Liver (tissue), 9 donors: Measurements from ENCODE around the gene ST7. TPM values are rescaled to one million over a fixed set of nuclear protein-coding genes. Genes with fewer than 3 reads are reported as not detected.

Experiments
- DNase-seq: peaks from one replicate; pipeline ENCODE4 v3.0.0-alpha.2; 2017; ENCODE audit warnings: low spot score
- H3K27ac ChIP-seq, 2 donors: one replicate each; pipeline ENCODE4 v1.7.0; 2013; ENCODE audit warnings: inconsistent platforms in 2 of 2, low read length in 2 of 2, control low read depth in 1 of 2, low read depth in 1 of 2, mild to moderate bottlenecking in 1 of 2
- H3K27me3 ChIP-seq, 4 donors: one replicate each; pipeline versions ENCODE4 v1.6.1 to v1.7.0; 2013; ENCODE audit warnings: low read length in 3 of 4, inconsistent platforms in 1 of 4, mild to moderate bottlenecking in 1 of 4, moderate library complexity in 1 of 4; ENCODE audit not compliant: control insufficient read depth in 4 of 4, insufficient read depth in 4 of 4
- H3K36me3 ChIP-seq, 4 donors: one replicate each; pipeline versions ENCODE4 v1.6.1 to v1.7.0; 2013; ENCODE audit warnings: low read length in 3 of 4, mild to moderate bottlenecking in 3 of 4, low read depth in 1 of 4, moderate library complexity in 1 of 4; ENCODE audit not compliant: control insufficient read depth in 4 of 4, insufficient read depth in 3 of 4
- H3K4me1 ChIP-seq, 4 donors: one replicate each; pipeline versions ENCODE4 v1.6.1 to v1.7.0; 2013; ENCODE audit warnings: low read length in 3 of 4, mild to moderate bottlenecking in 3 of 4, moderate library complexity in 1 of 4; ENCODE audit not compliant: control insufficient read depth in 4 of 4, insufficient read depth in 4 of 4
- H3K4me3 ChIP-seq, 3 donors: one replicate each; pipeline versions ENCODE4 v1.6.1 to v1.7.0; 2013; ENCODE audit warnings: low read length in 3 of 3, control low read depth in 1 of 3, low read depth in 1 of 3, mild to moderate bottlenecking in 1 of 3
- H3K9ac ChIP-seq, 2 donors: one replicate each; pipeline ENCODE4 v1.7.0; 2013; ENCODE audit warnings: low read length in 2 of 2, mild to moderate bottlenecking in 2 of 2, moderate library complexity in 2 of 2, control low read depth in 1 of 2, low read depth in 1 of 2
- H3K9me3 ChIP-seq, 4 donors: one replicate each; pipeline versions ENCODE4 v1.6.1 to v1.7.0; 2013; ENCODE audit warnings: low read length in 3 of 4; ENCODE audit not compliant: control insufficient read depth in 4 of 4
- FOXA1 ChIP-seq: IDR thresholded peaks from 2 replicates; pipeline ENCODE4 v1.6.1; 2016; ENCODE audit warnings: antibody characterized with exemption
- FOXA2 ChIP-seq: IDR thresholded peaks from 2 replicates; pipeline ENCODE4 v1.6.1; 2016; ENCODE audit warnings: antibody characterized with exemption
- HNF4A ChIP-seq, 2 donors: conservative IDR thresholded peaks; 2 replicates each; pipeline ENCODE4 v1.6.1; 2016; ENCODE audit warnings: antibody characterized with exemption in 2 of 2, mild to moderate bottlenecking in 2 of 2
- HNF4G ChIP-seq: IDR thresholded peaks from 2 replicates; pipeline ENCODE4 v1.6.1; 2016; ENCODE audit warnings: antibody characterized with exemption
- JUND ChIP-seq, 2 donors: IDR thresholded peaks; 2 replicates each; pipeline ENCODE4 v1.6.1; 2016; ENCODE audit warnings: antibody characterized with exemption in 2 of 2
- NR2F2 ChIP-seq: IDR thresholded peaks from 2 replicates; pipeline ENCODE4 v1.6.1; 2016; ENCODE audit warnings: antibody characterized with exemption
- RAD21 ChIP-seq, 2 donors: IDR thresholded peaks; 2 replicates each; pipeline ENCODE4 v1.6.1; 2016; ENCODE audit warnings: antibody characterized with exemption in 2 of 2, mild to moderate bottlenecking in 2 of 2
- RXRA ChIP-seq, 2 donors: IDR thresholded peaks; 2 replicates each; pipeline ENCODE4 v1.6.1; 2017 to 2018; ENCODE audit warnings: antibody characterized with exemption in 2 of 2, mild to moderate bottlenecking in 1 of 2
- SP1 ChIP-seq: IDR thresholded peaks from 2 replicates; pipeline ENCODE4 v1.6.1; 2018; ENCODE audit warnings: antibody characterized with exemption, mild to moderate bottlenecking
- TAF1 ChIP-seq: conservative IDR thresholded peaks from 2 replicates; pipeline ENCODE4 v1.6.1; 2016; ENCODE audit warnings: antibody characterized with exemption, mild to moderate bottlenecking
- WGBS: extraction: QIAGEN DNeasy Blood & Tissue Kit; methylation state at CpG from one replicate; pipeline ENCODE4 v1.1.7; 2013; 5-methylcytosine and 5-hydroxymethylcytosine counted together
- polyA plus RNA-seq, 2 donors: library from polyadenylated mRNA; stranded (reverse) in 1 of 2; unstranded in 1 of 2; fragments of 200-250 nt in 1 of 2; fragments of >200 nt in 1 of 2; fragmentation: Nextera tagmentation in 1 of 2; extraction: Ambion mirVana in 1 of 2; gene quantifications; one replicate each; pipeline versions ENCODE4 v1.2.1 to v1.2.3, GENCODE V29; 2013 to 2015
- total RNA-seq, 2 donors: library from RNA; depleted of rRNA; stranded (reverse); fragments of >200 nt; gene quantifications; one replicate each; pipeline ENCODE4 v1.2.3, GENCODE V29; 2014
- TF ChIP-seq, protein P1 (sequence below): IDR thresholded peaks from 2 replicates; pipeline ENCODE4 v1.6.1; 2016; ENCODE audit warnings: antibody characterized with exemption
- TF ChIP-seq, protein P2 (sequence below): IDR thresholded peaks from 2 replicates; pipeline ENCODE4 v1.6.1; 2016; ENCODE audit warnings: antibody characterized with exemption
- TF ChIP-seq, protein P3 (sequence below): IDR thresholded peaks from 2 replicates; pipeline ENCODE4 v1.6.1; 2016; ENCODE audit warnings: antibody characterized with exemption
- TF ChIP-seq, protein P4 (sequence below): fragments of 150-350 bp; IDR thresholded peaks from 2 replicates; pipeline ENCODE4 v1.5.1; 2017; ENCODE audit warnings: improper control_type of control experiment, low read depth, low read length; ENCODE audit not compliant: missing input control
- donor health status: healthy.
- donor health status: healthy.
- donor health status: healthy.
- donor health status: healthy.
- donor health status: healthy.

The ST7 gene
- total and polyA plus RNA-seq, 4 donors = 13.5 to 30.7 (median 22.6) TPM

DNA sequence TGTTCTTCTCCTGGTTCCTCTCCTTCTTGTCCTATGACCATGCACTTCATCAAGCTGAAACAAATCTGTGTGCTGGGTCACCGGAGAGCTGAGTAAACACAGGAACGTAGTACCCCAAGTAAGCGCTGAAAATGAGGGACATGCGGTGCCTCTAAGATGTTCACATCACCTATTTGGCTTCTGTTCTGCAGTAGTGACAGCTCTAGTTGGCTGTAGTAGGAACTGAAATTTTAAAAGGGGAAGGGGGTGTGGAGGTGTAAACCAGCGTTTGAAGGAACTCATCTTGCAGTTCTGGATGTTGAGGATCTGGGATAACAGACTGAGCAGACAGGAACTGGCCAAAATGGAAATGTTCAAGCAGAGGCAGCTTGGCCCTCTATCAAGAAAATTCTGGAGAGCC is 284.3 kb downstream of the ST7 start:
- no peak for DNase-seq
- WGBS = 78% methylated on average over 5 of the region's 5 CpGs
- Histone ChIP-seq H3K27ac (no peak overlapping the region), H3K4me1 (no peaks in the 10 kb centered on the region), H3K27me3 (peaks cover 0 to 4% (median 1%) of the 10 kb centered on the region in 4 donors), H3K9me3 (peaks cover 0 to 3% (median under 1%) of the 10 kb centered on the region in 4 donors), H3K9ac (no peak overlapping the region), H3K36me3 (no peaks in the 10 kb centered on the region), H3K4me3 (no peak overlapping the region)
- TF ChIP-seq RAD21 (IDR thresholded peaks at IDR 0.05) = no peak
- TF ChIP-seq FOXA2 = no peak
- no peak for TF ChIP-seq RXRA (IDR thresholded peaks at IDR 0.05)
- TF ChIP-seq, protein P1, sequence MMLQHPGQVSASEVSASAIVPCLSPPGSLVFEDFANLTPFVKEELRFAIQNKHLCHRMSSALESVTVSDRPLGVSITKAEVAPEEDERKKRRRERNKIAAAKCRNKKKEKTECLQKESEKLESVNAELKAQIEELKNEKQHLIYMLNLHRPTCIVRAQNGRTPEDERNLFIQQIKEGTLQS = no peak
- TF ChIP-seq, protein P2, sequence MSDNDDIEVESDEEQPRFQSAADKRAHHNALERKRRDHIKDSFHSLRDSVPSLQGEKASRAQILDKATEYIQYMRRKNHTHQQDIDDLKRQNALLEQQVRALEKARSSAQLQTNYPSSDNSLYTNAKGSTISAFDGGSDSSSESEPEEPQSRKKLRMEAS = no peak
- TF ChIP-seq, protein P3, sequence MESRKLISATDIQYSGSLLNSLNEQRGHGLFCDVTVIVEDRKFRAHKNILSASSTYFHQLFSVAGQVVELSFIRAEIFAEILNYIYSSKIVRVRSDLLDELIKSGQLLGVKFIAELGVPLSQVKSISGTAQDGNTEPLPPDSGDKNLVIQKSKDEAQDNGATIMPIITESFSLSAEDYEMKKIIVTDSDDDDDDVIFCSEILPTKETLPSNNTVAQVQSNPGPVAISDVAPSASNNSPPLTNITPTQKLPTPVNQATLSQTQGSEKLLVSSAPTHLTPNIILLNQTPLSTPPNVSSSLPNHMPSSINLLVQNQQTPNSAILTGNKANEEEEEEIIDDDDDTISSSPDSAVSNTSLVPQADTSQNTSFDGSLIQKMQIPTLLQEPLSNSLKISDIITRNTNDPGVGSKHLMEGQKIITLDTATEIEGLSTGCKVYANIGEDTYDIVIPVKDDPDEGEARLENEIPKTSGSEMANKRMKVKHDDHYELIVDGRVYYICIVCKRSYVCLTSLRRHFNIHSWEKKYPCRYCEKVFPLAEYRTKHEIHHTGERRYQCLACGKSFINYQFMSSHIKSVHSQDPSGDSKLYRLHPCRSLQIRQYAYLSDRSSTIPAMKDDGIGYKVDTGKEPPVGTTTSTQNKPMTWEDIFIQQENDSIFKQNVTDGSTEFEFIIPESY = no peak
- no peak for TF ChIP-seq TAF1
- TF ChIP-seq, protein P4, sequence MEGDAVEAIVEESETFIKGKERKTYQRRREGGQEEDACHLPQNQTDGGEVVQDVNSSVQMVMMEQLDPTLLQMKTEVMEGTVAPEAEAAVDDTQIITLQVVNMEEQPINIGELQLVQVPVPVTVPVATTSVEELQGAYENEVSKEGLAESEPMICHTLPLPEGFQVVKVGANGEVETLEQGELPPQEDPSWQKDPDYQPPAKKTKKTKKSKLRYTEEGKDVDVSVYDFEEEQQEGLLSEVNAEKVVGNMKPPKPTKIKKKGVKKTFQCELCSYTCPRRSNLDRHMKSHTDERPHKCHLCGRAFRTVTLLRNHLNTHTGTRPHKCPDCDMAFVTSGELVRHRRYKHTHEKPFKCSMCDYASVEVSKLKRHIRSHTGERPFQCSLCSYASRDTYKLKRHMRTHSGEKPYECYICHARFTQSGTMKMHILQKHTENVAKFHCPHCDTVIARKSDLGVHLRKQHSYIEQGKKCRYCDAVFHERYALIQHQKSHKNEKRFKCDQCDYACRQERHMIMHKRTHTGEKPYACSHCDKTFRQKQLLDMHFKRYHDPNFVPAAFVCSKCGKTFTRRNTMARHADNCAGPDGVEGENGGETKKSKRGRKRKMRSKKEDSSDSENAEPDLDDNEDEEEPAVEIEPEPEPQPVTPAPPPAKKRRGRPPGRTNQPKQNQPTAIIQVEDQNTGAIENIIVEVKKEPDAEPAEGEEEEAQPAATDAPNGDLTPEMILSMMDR = no peak
- no peak for TF ChIP-seq HNF4G
- no peak for TF ChIP-seq SP1

DNA sequence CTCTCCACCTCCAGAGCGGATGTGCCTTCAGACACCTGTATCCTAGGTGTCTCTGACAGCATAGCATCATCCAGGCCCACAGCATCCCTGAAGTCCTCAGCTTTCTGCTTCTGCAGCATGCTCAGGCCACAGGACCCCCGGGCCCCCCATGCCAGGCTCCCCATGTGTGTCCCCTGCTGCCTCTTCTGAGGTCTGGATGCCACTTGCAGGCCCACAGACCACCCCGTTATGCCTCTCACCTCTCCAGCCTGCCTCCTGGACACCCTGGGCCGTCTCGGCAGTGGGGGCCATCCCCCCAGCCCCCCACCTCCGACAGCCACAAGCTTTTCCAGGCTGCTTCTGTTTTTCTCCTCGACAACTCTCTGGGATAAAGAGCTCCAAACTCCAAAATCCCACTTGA is 285.2 kb downstream of the ST7 start:
- Histone ChIP-seq H3K4me1 (no peaks in the 10 kb centered on the region), H3K36me3 (no peaks in the 10 kb centered on the region), H3K27ac (no peak overlapping the region), H3K27me3 (peaks cover 0 to 4% (median 1%) of the 10 kb centered on the region in 4 donors), H3K9ac (no peak overlapping the region), H3K9me3 (peaks cover 0 to 3% (median under 1%) of the 10 kb centered on the region in 4 donors), H3K4me3 (no peak overlapping the region)
- no peak for DNase-seq
- WGBS = 81% methylated on average over 7 of the region's 7 CpGs
- TF ChIP-seq RAD21 (IDR thresholded peaks at IDR 0.05) (no peak), SP1 (no peak), FOXA2 (no peak), RXRA (IDR thresholded peaks at IDR 0.05) (no peak)
- TF ChIP-seq, protein P1 = no peak

DNA sequence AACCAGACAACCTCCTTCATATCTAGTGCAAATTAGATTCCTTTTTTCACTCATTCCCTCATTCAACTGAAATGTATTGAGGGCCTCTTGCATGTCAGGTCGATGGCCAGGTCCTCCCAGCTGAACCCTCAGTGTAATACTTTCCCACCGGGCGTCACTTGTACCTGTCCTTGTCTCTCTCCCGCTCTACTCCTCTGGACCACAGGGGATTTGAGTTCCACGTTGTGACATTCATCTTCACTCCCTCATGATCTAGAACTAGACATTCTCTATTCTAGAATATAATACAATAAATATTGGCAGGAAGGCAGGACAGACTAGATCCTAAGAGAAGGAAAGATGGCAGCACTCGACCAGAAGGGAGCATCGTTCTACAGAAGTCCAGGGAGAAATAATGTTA is 285.6 kb downstream of the ST7 start:
- WGBS = 81% methylated on average over 7 of the region's 7 CpGs
- Histone ChIP-seq H3K27me3 (peaks cover 0 to 4% (median 1%) of the 10 kb centered on the region in 4 donors), H3K4me1 (no peaks in the 10 kb centered on the region)
- TF ChIP-seq, protein P4 = no peak
- TF ChIP-seq JUND (IDR thresholded peaks at IDR 0.05) = no peak
- TF ChIP-seq, protein P3 = no peak
- no peak for TF ChIP-seq TAF1
- TF ChIP-seq, protein P2 = no peak
- no peak for TF ChIP-seq FOXA2
- TF ChIP-seq SP1 = no peak
- no peak for TF ChIP-seq NR2F2
- no peak for TF ChIP-seq HNF4A (conservative IDR thresholded peaks at IDR 0.05)
- no peak for TF ChIP-seq FOXA1
- TF ChIP-seq RAD21 (IDR thresholded peaks at IDR 0.05) = no peak

More for the DNA sequence above, 285.6 kb downstream of the ST7 start:
- no peak overlapping the region for H3K9ac ChIP-seq
- DNase-seq = no peak
- H3K36me3 ChIP-seq = no peaks in the 10 kb centered on the region
- H3K9me3 ChIP-seq = peaks cover 0 to 3% (median under 1%) of the 10 kb centered on the region in 4 donors
- H3K27ac ChIP-seq = no peak overlapping the region
- H3K4me3 ChIP-seq = no peak overlapping the region
